OCI-LY7 (cell line): ENCODE measurements around the gene HLA-DMB. TPM values are rescaled to one million over a fixed set of nuclear protein-coding genes. Genes with fewer than 3 reads are reported as not detected.

Experiments used
- BruUV-seq: library from RNA; stranded (reverse); fragments of 400-500 nt; replicated peaks from 2 replicates; lab custom pipeline; 2021; lab: Mats Ljungman, UMichigan
- CTCF ChIA-PET: fragments of 300-600 bp; sonication (Branson Sonifier 250); formaldehyde crosslinking; loops from one replicate; lab custom pipeline; 2022; ENCODE audit warnings: antibody characterized with exemption; ENCODE audit not compliant: unreplicated experiment; lab: Charles Lee
- POLR2A ChIA-PET: fragments of 300-600 bp; sonication (Branson Sonifier 250); formaldehyde crosslinking; loops from one replicate; lab custom pipeline; 2022; ENCODE audit warnings: antibody characterized with exemption; lab: Charles Lee
- DNase-seq: peaks from one replicate; pipeline ENCODE4 v3.0.0-alpha.2; 2015; ENCODE audit warnings: low spot score
- H2AFZ ChIP-seq: fragments of 200-600 bp; sonication (generic), shearing (Covaris generic); 2 replicates; pipeline ENCODE4 v1.6.1; 2014; ENCODE audit warnings: mild to moderate bottlenecking, antibody characterized with exemption, low read length, moderate library complexity
- H3K27ac ChIP-seq: fragments of 200-600 bp; sonication (generic); 2 replicates; pipeline ENCODE4 v1.5.1; 2014; ENCODE audit warnings: mixed run types, low read depth, mild to moderate bottlenecking, moderate library complexity, low read length, inconsistent platforms; ENCODE audit not compliant: poor library complexity, severe bottlenecking
- H3K36me3 ChIP-seq: fragments of 200-600 bp; sonication (generic); 2 replicates; pipeline ENCODE4 v1.6.1; 2014; ENCODE audit warnings: mild to moderate bottlenecking, antibody characterized with exemption, low read length, moderate library complexity, mixed read lengths; ENCODE audit not compliant: insufficient read depth
- H3K4me1 ChIP-seq: fragments of 200-600 bp; sonication (generic); 2 replicates; pipeline ENCODE4 v1.5.1; 2014; ENCODE audit warnings: mild to moderate bottlenecking, low read length; ENCODE audit not compliant: insufficient read depth, poor library complexity, severe bottlenecking
- H3K4me2 ChIP-seq: fragments of 200-600 bp; sonication (generic); 2 replicates; pipeline ENCODE4 v1.6.1; 2014; ENCODE audit warnings: mild to moderate bottlenecking, low read length
- H3K4me3 ChIP-seq: fragments of 200-600 bp; sonication (generic); 2 replicates; pipeline ENCODE4 v1.5.1; 2014; ENCODE audit warnings: mild to moderate bottlenecking, low read depth, low read length; ENCODE audit not compliant: poor library complexity, severe bottlenecking
- H3K79me2 ChIP-seq: fragments of 200-600 bp; sonication (generic); 2 replicates; pipeline ENCODE4 v1.6.1; 2016; ENCODE audit warnings: low read depth, mild to moderate bottlenecking, low read length, moderate library complexity, mixed read lengths; ENCODE audit not compliant: insufficient read depth
- H3K9me2 ChIP-seq: fragments of 200-600 bp; sonication (generic); 2 replicates; pipeline ENCODE4 v1.6.1; 2016; ENCODE audit warnings: mild to moderate bottlenecking, low read length, mixed read lengths; ENCODE audit not compliant: insufficient read depth
- H3K9me3 ChIP-seq: fragments of 200-600 bp; sonication (generic); 2 replicates; pipeline ENCODE4 v1.6.1; 2014; ENCODE audit warnings: mild to moderate bottlenecking, mixed run types, low read length, mixed read lengths
- H4K20me1 ChIP-seq: fragments of 200-600 bp; sonication (generic); 2 replicates; pipeline ENCODE4 v1.6.1; 2014; ENCODE audit warnings: mild to moderate bottlenecking, antibody characterized with exemption, low read length, moderate library complexity, mixed read lengths; ENCODE audit not compliant: insufficient read depth
- EZH2phosphoT487 ChIP-seq: fragments of 200-600 bp; sonication (generic); IDR thresholded peaks from 2 replicates; pipeline ENCODE4 v1.6.1; 2018; ENCODE audit warnings: low read depth, borderline replicate concordance, mild to moderate bottlenecking, mixed run types, antibody characterized with exemption, low read length, moderate library complexity, mixed read lengths
- intact Hi-C: fragments of 100-400 bp; cut with micrococcal nuclease; formaldehyde crosslinking; loops from one replicate; pipeline ENCODE4 v1.10.0; 2022; ENCODE audit not compliant: unreplicated experiment
- total RNA-seq, 2 experiments: library from RNA; depleted of rRNA in 1 of 2; stranded (reverse); fragments of >200 nt in 1 of 2; shearing (Covaris generic) in 1 of 2; gene quantifications; 2 replicates each; pipeline ENCODE4 v1.2.3, GENCODE V29; 2014 to 2022
- TF ChIP-seq, protein P1 (sequence below): fragments of 200-600 bp; sonication (generic); conservative IDR thresholded peaks from 2 replicates; pipeline ENCODE4 v1.5.1; 2014; ENCODE audit warnings: mild to moderate bottlenecking, antibody characterized with exemption, low read length, moderate library complexity, mixed read lengths

HLA-DMB gene
- total RNA-seq, 2 experiments from 2014 or later = 78.5 to 85.1 TPM

DNA sequence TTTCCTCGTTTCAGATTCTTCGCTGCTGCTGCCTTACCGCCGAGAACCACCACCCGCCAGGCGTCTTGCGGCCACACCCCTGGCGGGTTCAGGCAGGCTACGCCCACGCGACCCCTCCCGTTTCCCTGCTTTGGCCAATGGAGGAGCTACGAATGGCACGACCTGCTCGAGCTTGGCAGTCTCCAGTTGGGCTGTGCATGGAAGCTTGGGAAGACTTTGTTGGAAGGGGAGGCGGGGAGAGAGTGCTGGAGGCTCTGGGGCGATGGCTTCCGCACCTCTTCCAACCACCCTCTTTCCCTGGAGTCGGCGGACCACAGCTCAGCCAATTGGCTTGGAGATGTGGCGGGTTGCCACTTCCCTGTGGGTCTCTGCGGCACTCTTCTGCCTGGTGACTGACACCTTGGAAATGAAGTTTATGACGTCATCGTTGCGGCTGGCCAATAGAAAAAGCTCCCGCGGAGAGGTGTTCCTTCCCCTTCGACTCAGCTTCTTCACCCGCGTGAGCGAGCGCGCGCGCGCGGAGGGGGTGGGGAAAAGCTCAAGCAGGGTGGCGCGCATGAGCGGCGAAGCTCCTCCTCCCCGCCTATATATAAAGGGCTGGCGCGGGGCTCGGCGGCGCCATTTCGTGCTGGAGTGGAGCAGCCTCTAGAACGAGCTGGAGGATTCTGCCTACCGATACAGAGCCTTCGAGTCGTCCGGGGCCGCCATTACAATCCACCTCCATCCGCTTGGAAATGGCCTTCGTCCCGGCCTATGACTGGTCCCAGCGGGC, 30.9 kb upstream of the HLA-DMB start:
- Histone ChIP-seq H3K27ac (peak overlapping the region; percentile 99), H2AFZ (no peak overlapping the region), H4K20me1 (peaks cover 42% of the 10 kb centered on the region), H3K36me3 (peaks cover 63% of the 10 kb centered on the region), H3K79me2 (peaks cover 84% of the 10 kb centered on the region), H3K4me3 (peak overlapping the region; percentile 93), H3K9me2 (no peaks in the 10 kb centered on the region), H3K4me1 (peaks cover 27% of the 10 kb centered on the region), H3K9me3 (no peaks in the 10 kb centered on the region), H3K4me2 (peak overlapping the region; percentile 98)
- TF ChIP-seq EZH2phosphoT487 = no peak
- TF ChIP-seq, protein P1, sequence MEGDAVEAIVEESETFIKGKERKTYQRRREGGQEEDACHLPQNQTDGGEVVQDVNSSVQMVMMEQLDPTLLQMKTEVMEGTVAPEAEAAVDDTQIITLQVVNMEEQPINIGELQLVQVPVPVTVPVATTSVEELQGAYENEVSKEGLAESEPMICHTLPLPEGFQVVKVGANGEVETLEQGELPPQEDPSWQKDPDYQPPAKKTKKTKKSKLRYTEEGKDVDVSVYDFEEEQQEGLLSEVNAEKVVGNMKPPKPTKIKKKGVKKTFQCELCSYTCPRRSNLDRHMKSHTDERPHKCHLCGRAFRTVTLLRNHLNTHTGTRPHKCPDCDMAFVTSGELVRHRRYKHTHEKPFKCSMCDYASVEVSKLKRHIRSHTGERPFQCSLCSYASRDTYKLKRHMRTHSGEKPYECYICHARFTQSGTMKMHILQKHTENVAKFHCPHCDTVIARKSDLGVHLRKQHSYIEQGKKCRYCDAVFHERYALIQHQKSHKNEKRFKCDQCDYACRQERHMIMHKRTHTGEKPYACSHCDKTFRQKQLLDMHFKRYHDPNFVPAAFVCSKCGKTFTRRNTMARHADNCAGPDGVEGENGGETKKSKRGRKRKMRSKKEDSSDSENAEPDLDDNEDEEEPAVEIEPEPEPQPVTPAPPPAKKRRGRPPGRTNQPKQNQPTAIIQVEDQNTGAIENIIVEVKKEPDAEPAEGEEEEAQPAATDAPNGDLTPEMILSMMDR = no peak
- intact Hi-C loops = loop anchor here (1.0 to 5.0 kb wide), 2 partner anchors 30 to 129 kb away; partner anchors contain the start of genes HLA-DMB and PSMB8
- ChIA-PET POLR2A (interaction anchor here (0.5 to 7.8 kb wide), 48 partner anchors 8 to 1704 kb away, joined by 3 to 203 read pairs (median 4); partner anchors contain the start of genes ATF6B, HLA-DMA, HLA-DMB and HLA-DOB), CTCF (interaction anchor here (0.5 to 2.4 kb wide), 11 partner anchors 8 to 1410 kb away, joined by 3 to 23 read pairs (median 3); partner anchors contain the start of genes HLA-DMA and HLA-DMB)
- peak; percentile 100 for DNase-seq
- no TSS peak for BruUV-seq

DNA sequence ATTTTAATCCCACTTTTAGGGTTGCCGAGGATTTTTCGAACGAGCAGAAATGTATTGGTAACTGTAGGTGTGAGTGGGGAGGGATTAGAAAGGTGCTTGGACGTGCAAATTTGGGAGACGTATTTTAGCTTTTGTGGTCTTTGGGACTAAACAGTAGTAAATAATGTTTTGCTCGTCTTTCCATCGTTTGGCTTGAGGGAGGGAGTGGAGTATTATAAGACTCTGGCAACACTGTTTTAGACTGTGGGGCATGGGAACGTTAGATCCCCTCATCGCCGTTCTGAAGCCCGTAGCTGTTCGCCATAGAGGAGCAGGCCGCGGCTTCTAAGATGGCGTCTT, 30.4 kb upstream of the HLA-DMB start:
- Histone ChIP-seq H3K27ac (peak overlapping the region; percentile 99), H3K4me3 (peak overlapping the region; percentile 93), H3K79me2 (peaks cover 83% of the 10 kb centered on the region), H3K4me1 (peaks cover 27% of the 10 kb centered on the region), H3K4me2 (peak overlapping the region; percentile 98), H2AFZ (no peak overlapping the region), H4K20me1 (peaks cover 40% of the 10 kb centered on the region), H3K9me3 (no peaks in the 10 kb centered on the region), H3K9me2 (no peaks in the 10 kb centered on the region), H3K36me3 (peaks cover 58% of the 10 kb centered on the region)
- POLR2A ChIA-PET = interaction anchor here (0.6 to 7.8 kb wide), 38 partner anchors 8 to 1138 kb away, joined by 3 to 203 read pairs (median 4); partner anchors contain the start of genes ATF6B, HLA-DMA, HLA-DMB and HLA-DPB1
- TF ChIP-seq, protein P1 = no peak
- TF ChIP-seq EZH2phosphoT487 = no peak
- no peak for DNase-seq
- intact Hi-C loops = loop anchor here (5.0 kb wide), 1 partner anchor 129 kb away; the partner anchor contains the start of gene PSMB8
- BruUV-seq = no TSS peak
- CTCF ChIA-PET = interaction anchor here (0.6 to 2.4 kb wide), 9 partner anchors 9 to 37 kb away, joined by 3 to 23 read pairs (median 3); partner anchors contain the start of genes HLA-DMA and HLA-DMB
